Measurements from ENCODE around the gene GALNT9.

- no peak for TF ChIP-seq CTCF (IDR thresholded peaks at IDR 0.05)
- TF ChIP-seq POLR2AphosphoS5 (IDR thresholded peaks at IDR 0.05): no peak
Measured at GRCh38 chr12:132305991-132306884, 23.2 kb downstream of the GALNT9 start.
